Thyroid gland (tissue), 4 donors: ENCODE results near the gene NXN.

Source experiments
- CTCF ChIP-seq, 6 experiments: fragments of 200-600 bp in 3 of 6; fragments of 450-650 bp in 3 of 6; sonication (generic) in 3 of 6; IDR thresholded peaks; one replicate each; pipeline ENCODE4 v1.5.1; 2016 to 2019; ENCODE audit warnings: antibody characterized with exemption in 6 of 6, mild to moderate bottlenecking in 2 of 6, inconsistent platforms in 1 of 6, moderate library complexity in 1 of 6
- POLR2A ChIP-seq, 2 donors: fragments of 450-650 bp; IDR thresholded peaks; one replicate each; pipeline ENCODE4 v1.6.1; 2017; ENCODE audit warnings: antibody characterized with exemption in 2 of 2, mild to moderate bottlenecking in 2 of 2, moderate library complexity in 1 of 2

- TF ChIP-seq CTCF (IDR thresholded peaks at IDR 0.05) (no peak), POLR2A (IDR thresholded peaks at IDR 0.05) (no peak)
These were observed 44.5 kb upstream of the NXN start for GRCh38 chr17:1024076-1024475.
